NT2/D1 (cell line): ENCODE measurements around the gene DNMT3A.

Source experiments
- DNase-seq: peaks from one replicate; pipeline ENCODE4 v3.0.0-alpha.2; 2011; ENCODE audit warnings: low read depth, low spot score
- H3K27me3 ChIP-seq: 2 replicates; pipeline ENCODE4 v1.6.0; 2011; ENCODE audit warnings: mild to moderate bottlenecking; ENCODE audit not compliant: insufficient read length, insufficient read depth
- H3K36me3 ChIP-seq: 2 replicates; pipeline ENCODE4 v1.6.1; 2011; ENCODE audit warnings: mild to moderate bottlenecking, low read length, mixed read lengths; ENCODE audit not compliant: insufficient read depth, insufficient read length
- H3K4me1 ChIP-seq: 2 replicates; pipeline ENCODE4 v1.5.1; 2011; ENCODE audit not compliant: insufficient read depth, insufficient read length
- H3K4me3 ChIP-seq: 2 replicates; pipeline ENCODE4 v1.5.1; 2011; ENCODE audit warnings: low read depth; ENCODE audit not compliant: insufficient read length
- H3K9ac ChIP-seq: 2 replicates; pipeline ENCODE4 v1.6.0; 2011; ENCODE audit warnings: low read depth; ENCODE audit not compliant: insufficient read length
- H3K9me3 ChIP-seq: 2 replicates; pipeline ENCODE4 v1.5.1; 2011; ENCODE audit warnings: mild to moderate bottlenecking, low read length; ENCODE audit not compliant: insufficient read depth
- SUZ12 ChIP-seq: IDR thresholded peaks from 2 replicates; pipeline ENCODE4 v1.6.1; 2011; ENCODE audit not compliant: insufficient read length, insufficient read depth; ENCODE audit errors: extremely low read depth
- YY1 ChIP-seq: IDR thresholded peaks from 2 replicates; pipeline ENCODE4 v1.6.1; 2011; ENCODE audit not compliant: insufficient read length, insufficient read depth
- ZNF274 ChIP-seq: IDR thresholded peaks from 2 replicates; pipeline ENCODE4 v1.6.1; 2011; ENCODE audit warnings: mild to moderate bottlenecking, low read depth, low read length

DNMT3A gene

GRCh38 chr2:25207078-25207545, 134.6 kb downstream of the DNMT3A start:
- no peak overlapping the region for H3K4me3 ChIP-seq
- no peaks in the 10 kb centered on the region for H3K27me3 ChIP-seq
- H3K36me3 ChIP-seq = no peaks in the 10 kb centered on the region
- no peak overlapping the region for H3K9ac ChIP-seq
- H3K9me3 ChIP-seq = no peaks in the 10 kb centered on the region
- H3K4me1 ChIP-seq = no peaks in the 10 kb centered on the region
- TF ChIP-seq YY1 (no peak), ZNF274 (no peak), SUZ12 (no peak)
- DNase-seq = no peak

DNA sequence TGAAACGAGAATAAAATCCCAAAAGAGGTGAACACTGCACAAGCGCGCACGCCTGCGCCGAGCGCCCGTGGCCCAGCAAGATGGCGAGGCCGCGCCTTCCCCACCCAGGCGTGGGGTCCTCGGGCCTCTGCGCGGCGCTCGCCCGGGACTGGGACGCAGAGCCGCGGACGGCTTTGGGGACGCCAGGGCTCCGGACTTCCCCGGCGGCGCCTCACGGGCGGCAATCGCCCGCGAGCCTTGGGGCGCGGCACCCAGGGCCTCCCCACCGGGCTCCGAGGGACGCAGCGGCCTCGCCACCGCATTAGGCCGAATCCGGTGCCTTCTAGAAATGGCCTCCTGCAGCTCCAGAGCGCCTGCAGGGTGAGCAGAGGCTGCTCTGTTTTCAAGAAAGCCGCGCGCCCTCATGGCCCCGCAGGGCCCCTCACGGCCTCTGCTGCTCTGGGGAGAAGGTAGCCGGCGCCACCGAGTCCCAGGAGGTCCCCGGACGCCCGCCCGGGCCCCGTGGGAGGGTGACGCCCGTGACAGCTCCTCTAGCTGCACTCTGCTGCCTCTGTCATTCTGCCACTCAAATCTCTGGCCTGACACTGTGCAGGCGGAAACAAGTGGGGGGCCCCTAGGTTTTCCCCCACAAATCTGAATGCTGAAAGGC, 137.4 kb downstream of the DNMT3A start:
- no peak for TF ChIP-seq SUZ12
- no peak for TF ChIP-seq YY1
- no peak for DNase-seq
- Histone ChIP-seq H3K4me3 (no peak overlapping the region), H3K27me3 (no peaks in the 10 kb centered on the region), H3K4me1 (no peaks in the 10 kb centered on the region), H3K9ac (no peak overlapping the region), H3K36me3 (no peaks in the 10 kb centered on the region), H3K9me3 (no peaks in the 10 kb centered on the region)

- H3K9me3 ChIP-seq = no peaks in the 10 kb centered on the region
- TF ChIP-seq YY1 = no peak
- no peak for TF ChIP-seq ZNF274
- no peak for TF ChIP-seq SUZ12
Observed at GRCh38 chr2:25202275-25202674, 139.4 kb downstream of the DNMT3A start.

DNA sequence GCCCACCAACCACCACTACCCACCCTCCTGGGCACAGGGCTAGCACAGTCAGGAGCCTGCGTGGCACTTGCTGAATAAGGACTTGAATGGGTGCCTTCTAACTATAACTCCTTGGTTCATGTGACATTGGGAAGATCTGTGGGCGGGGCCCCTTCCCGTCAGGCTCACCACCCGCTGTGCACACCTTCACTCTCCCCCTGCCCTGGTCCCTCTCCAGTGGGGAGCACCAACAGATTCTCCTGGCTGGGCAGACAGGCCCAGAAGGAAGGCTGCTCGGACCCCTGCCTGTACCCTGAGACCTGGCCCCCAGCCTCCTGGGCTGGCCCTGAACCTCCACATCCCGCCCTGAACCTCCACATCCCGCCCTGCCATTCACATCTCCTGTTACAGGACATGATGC, 139.9 kb downstream of the DNMT3A start:
- H3K4me1 ChIP-seq = peaks cover 2% of the 10 kb centered on the region
- no peak overlapping the region for H3K9ac ChIP-seq

More at GRCh38 chr2:25202275-25202674, 139.4 kb downstream of the DNMT3A start:
- no peak overlapping the region for H3K9ac ChIP-seq
- H3K4me1 ChIP-seq = peaks cover 2% of the 10 kb centered on the region
- no peak for DNase-seq
- no peak overlapping the region for H3K4me3 ChIP-seq
- no peaks in the 10 kb centered on the region for H3K36me3 ChIP-seq
- no peaks in the 10 kb centered on the region for H3K27me3 ChIP-seq

GRCh38 chr2:25201265-25201664, 140.5 kb downstream of the DNMT3A start:
- Histone ChIP-seq H3K9me3 (no peaks in the 10 kb centered on the region), H3K4me1 (peaks cover 2% of the 10 kb centered on the region), H3K27me3 (no peaks in the 10 kb centered on the region), H3K36me3 (no peaks in the 10 kb centered on the region), H3K9ac (no peak overlapping the region), H3K4me3 (no peak overlapping the region)
- no peak for DNase-seq
- TF ChIP-seq SUZ12 (no peak), YY1 (no peak), ZNF274 (no peak)

More for the DNA sequence above, 139.9 kb downstream of the DNMT3A start:
- H3K36me3 ChIP-seq = no peaks in the 10 kb centered on the region
- no peak for TF ChIP-seq YY1
- no peak for TF ChIP-seq SUZ12
- TF ChIP-seq ZNF274 = no peak
- no peak overlapping the region for H3K4me3 ChIP-seq
- DNase-seq = no peak
- H3K9me3 ChIP-seq = no peaks in the 10 kb centered on the region
- H3K27me3 ChIP-seq = no peaks in the 10 kb centered on the region

DNA sequence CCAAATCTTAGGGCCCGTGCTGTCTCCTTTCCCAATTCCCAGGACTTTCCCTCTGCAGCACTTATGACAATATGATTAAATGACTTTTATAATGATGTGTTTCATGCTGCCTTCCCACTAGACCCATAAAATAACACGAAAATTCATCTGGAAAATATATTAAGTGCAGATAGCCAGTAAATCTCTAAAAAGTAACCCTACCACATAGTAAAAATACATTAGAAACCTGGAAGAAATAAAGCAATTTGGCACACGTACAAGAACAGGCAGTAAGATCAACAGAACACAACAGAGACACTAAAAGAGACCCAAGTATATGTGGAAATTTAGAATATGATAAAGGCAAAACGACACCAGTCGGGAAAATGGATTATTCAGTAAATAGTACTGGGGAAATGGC, 143.1 kb downstream of the DNMT3A start:
- no peaks in the 10 kb centered on the region for H3K36me3 ChIP-seq
- H3K4me1 ChIP-seq = peaks cover 3% of the 10 kb centered on the region
- H3K27me3 ChIP-seq = no peaks in the 10 kb centered on the region
- no peak overlapping the region for H3K4me3 ChIP-seq
- H3K9me3 ChIP-seq = no peaks in the 10 kb centered on the region
- DNase-seq = no peak
- TF ChIP-seq SUZ12 (no peak), ZNF274 (no peak), YY1 (no peak)
- no peak overlapping the region for H3K9ac ChIP-seq

DNA sequence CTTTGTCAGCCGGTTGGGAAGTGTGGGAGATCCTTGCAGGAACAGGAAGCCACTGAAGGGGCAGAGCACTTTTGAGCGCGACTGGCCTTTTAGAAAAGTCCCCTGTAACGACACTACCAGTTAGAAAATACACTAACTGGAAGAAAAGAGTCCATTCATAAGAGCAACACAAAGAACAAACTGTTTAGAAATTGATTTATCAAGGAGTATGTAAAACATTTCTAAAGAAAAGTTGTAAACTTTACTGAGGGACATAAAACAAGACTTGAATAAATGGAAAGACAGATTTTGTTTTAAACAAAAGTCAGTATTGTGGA, 143.6 kb downstream of the DNMT3A start:
- H3K4me3 ChIP-seq = no peak overlapping the region
- peak overlapping the region; percentile 42 for H3K9ac ChIP-seq
- TF ChIP-seq YY1 = no peak
- TF ChIP-seq ZNF274 = no peak
- no peak for TF ChIP-seq SUZ12
- H3K36me3 ChIP-seq = no peaks in the 10 kb centered on the region
- DNase-seq = no peak
- H3K9me3 ChIP-seq = no peaks in the 10 kb centered on the region
- H3K27me3 ChIP-seq = no peaks in the 10 kb centered on the region
- peaks cover 3% of the 10 kb centered on the region for H3K4me1 ChIP-seq
